ENCODE measurements around the gene PRELP. TPM values are rescaled to one million over a fixed set of nuclear protein-coding genes. Genes with fewer than 3 reads are reported as not detected.
A peak's percentile ranks its signal among the peaks of the same experiment; 100 is the strongest.

PRELP gene
- total RNA-seq, 1 experiment from 2014 or later = 0.07 TPM

- no peak overlapping the region for H3K27ac ChIP-seq (ENCODE audit: insufficient read length, low read depth, low read length)
- H2BK20ac ChIP-seq (ENCODE audit: low read depth, low read length, poor library complexity, severe bottlenecking) = peak overlapping the region; percentile 6
- no peak for TF ChIP-seq CTCF (conservative IDR thresholded peaks at IDR 0.05)
- H3K14ac ChIP-seq (ENCODE audit: insufficient read depth, low read length) = no peak overlapping the region
- no peak overlapping the region for H2AK5ac ChIP-seq (ENCODE audit: insufficient read length, low read length)
- no peak overlapping the region for H2BK5ac ChIP-seq (ENCODE audit: insufficient read length, low read length)
- H3K56ac ChIP-seq (ENCODE audit: insufficient read length, low read depth, low read length) = no peak overlapping the region
- Mint-ChIP-seq H3K36me3 (ENCODE audit: insufficient read depth in 1 of 3, low read depth in 3 of 3) (no peaks in the 10 kb centered on the region), H3K27ac (no peak overlapping the region; a peak in 1 of 7 replicates), H3K9me3 (no peaks in the 10 kb centered on the region), H3K4me3 (no peak overlapping the region), H3K4me1 (peaks cover 2 to 3% of the 10 kb centered on the region in 2 experiments; a peak in 1 of 4 replicates), H3K27me3 (ENCODE audit: low read depth) (peaks cover 38% of the 10 kb centered on the region)
- no peaks in the 10 kb centered on the region for H3K23me2 ChIP-seq (ENCODE audit: insufficient read length, low read depth, low read length, poor library complexity, severe bottlenecking)
- H3K9ac ChIP-seq (ENCODE audit: extremely low read depth, insufficient read length, low read length) = no peak overlapping the region
- H4K91ac ChIP-seq (ENCODE audit: insufficient read length, low read depth, low read length) = no peak overlapping the region
- no peak overlapping the region for H2BK15ac ChIP-seq (ENCODE audit: low read depth, low read length)
- no CpG with 5 or more reads among the region's 5 CpGs for WGBS (ENCODE audit: extremely low coverage, insufficient read length, low lambda C conversion rate)
- H3K79me2 ChIP-seq (ENCODE audit: insufficient read depth, low read length) = no peaks in the 10 kb centered on the region
- H4K20me1 ChIP-seq (ENCODE audit: control insufficient read depth, insufficient read depth, insufficient read length) = no peaks in the 10 kb centered on the region
- H3K9me3 ChIP-seq (ENCODE audit: control insufficient read depth, low read depth, low read length) = no peaks in the 10 kb centered on the region
- H3K4me2 ChIP-seq (ENCODE audit: insufficient read depth, insufficient read length, low read length) = no peak overlapping the region
- no peaks in the 10 kb centered on the region for H3K27me3 ChIP-seq (ENCODE audit: insufficient read depth, low read length)
- no peak overlapping the region for H3K18ac ChIP-seq (ENCODE audit: insufficient read length, low read depth, low read length)
- H3K4ac ChIP-seq (ENCODE audit: low read depth, low read length) = no peak overlapping the region
- no peaks in the 10 kb centered on the region for H3K4me1 ChIP-seq (ENCODE audit: insufficient read depth, low read length)
- H2BK12ac ChIP-seq (ENCODE audit: insufficient read length, low read depth, low read length) = no peak overlapping the region
- no peak overlapping the region for H3T11ph ChIP-seq (ENCODE audit: low read length)
- H4K5ac ChIP-seq (ENCODE audit: insufficient read length, low read depth, low read length) = no peak overlapping the region
- H3K79me1 ChIP-seq (ENCODE audit: insufficient read depth, low read depth, low read length, poor library complexity, severe bottlenecking) = no peaks in the 10 kb centered on the region
- H3K23ac ChIP-seq (ENCODE audit: insufficient read length, low read depth, low read length) = no peak overlapping the region
- no peak overlapping the region for H4K8ac ChIP-seq (replicated peaks; ENCODE audit: insufficient read length, low read depth, low read length)
- no peak for DNase-seq
- H2AFZ ChIP-seq (ENCODE audit: low read length) = no peak overlapping the region
- H2BK120ac ChIP-seq (ENCODE audit: low read depth, low read length, poor library complexity, severe bottlenecking) = no peak overlapping the region
These were observed 49.2 kb upstream of the PRELP start for GRCh38 chr1:203426366-203426765.

Measured in H9 (cell line).